Keratinocyte (primary cell): Measurements from ENCODE around the gene NHERF2. TPM values are rescaled to one million over a fixed set of nuclear protein-coding genes. Genes with fewer than 3 reads are reported as not detected.

Source experiments
- DNase-seq: peaks from one replicate; pipeline ENCODE4 v3.0.0-alpha.2; 2011; ENCODE audit warnings: low read depth, missing footprints, low spot score
- FAIRE-seq: peaks from 2 replicates; lab custom pipeline; 2011; peaks lifted over from hg19 to GRCh38; lab: Jason Lieb, UNC
- H2AFZ ChIP-seq: 2 replicates; pipeline ENCODE4 v1.6.0; 2012; ENCODE audit warnings: low read length, control low read depth, inconsistent platforms; ENCODE audit not compliant: control insufficient read depth
- H3K27ac ChIP-seq: 2 replicates; pipeline ENCODE4 v1.5.1; 2011; ENCODE audit warnings: low read length; ENCODE audit not compliant: control insufficient read depth, insufficient read depth
- H3K27me3 ChIP-seq: 3 replicates; pipeline ENCODE4 v1.6.0; 2011; ENCODE audit warnings: low read length; ENCODE audit not compliant: control insufficient read depth, insufficient read depth; ENCODE audit errors: extremely low read depth
- H3K36me3 ChIP-seq, 2 experiments: 2 replicates in 1 of 2; 3 replicates in 1 of 2; pipeline ENCODE4 v1.5.1; 2011; ENCODE audit warnings: low read length in 2 of 2, mild to moderate bottlenecking in 1 of 2; ENCODE audit not compliant: control insufficient read depth in 2 of 2, insufficient read depth in 2 of 2; ENCODE audit errors: extremely low read depth in 1 of 2
- H3K4me1 ChIP-seq: 3 replicates; pipeline ENCODE4 v1.5.1; 2011; ENCODE audit warnings: low read length; ENCODE audit not compliant: control insufficient read depth, insufficient read depth; ENCODE audit errors: extremely low read depth
- H3K4me2 ChIP-seq: 3 replicates; pipeline ENCODE4 v1.6.0; 2011; ENCODE audit warnings: low read depth, low read length; ENCODE audit not compliant: control insufficient read depth, insufficient read depth; ENCODE audit errors: extremely low read depth
- H3K4me3 ChIP-seq, 3 experiments: fragments of 200-600 bp in 1 of 3; sonication (generic) in 1 of 3; 2 replicates in 2 of 3; 3 replicates in 1 of 3; pipeline ENCODE4 v1.5.1; 2011 to 2016; ENCODE audit warnings: low read length in 3 of 3, mild to moderate bottlenecking in 3 of 3, control low read depth in 2 of 3, inconsistent platforms in 1 of 3, low read depth in 1 of 3, mixed read lengths in 1 of 3, mixed run types in 1 of 3, moderate library complexity in 1 of 3; ENCODE audit not compliant: control insufficient read depth in 2 of 3, insufficient read depth in 2 of 3; ENCODE audit errors: extremely low read depth in 1 of 3
- H3K79me2 ChIP-seq: 2 replicates; pipeline ENCODE4 v1.6.0; 2012; ENCODE audit warnings: low read length; ENCODE audit not compliant: control insufficient read depth, insufficient read depth
- H3K9ac ChIP-seq: 3 replicates; pipeline ENCODE4 v1.6.0; 2011; ENCODE audit warnings: low read length; ENCODE audit not compliant: control insufficient read depth, insufficient read depth; ENCODE audit errors: extremely low read depth
- H3K9me1 ChIP-seq: 3 replicates; pipeline ENCODE4 v1.6.0; 2011; ENCODE audit warnings: low read length; ENCODE audit not compliant: control insufficient read depth, insufficient read depth; ENCODE audit errors: extremely low read depth
- H3K9me3 ChIP-seq: 2 replicates; pipeline ENCODE4 v1.5.1; 2012; ENCODE audit warnings: low read depth, low read length; ENCODE audit not compliant: control insufficient read depth
- H4K20me1 ChIP-seq: 3 replicates; pipeline ENCODE4 v1.6.0; 2011; ENCODE audit warnings: low read length; ENCODE audit not compliant: control insufficient read depth, insufficient read depth; ENCODE audit errors: extremely low read depth
- EZH2 ChIP-seq: IDR thresholded peaks from one replicate; pipeline ENCODE4 v1.6.1; 2012; ENCODE audit warnings: inconsistent platforms, mild to moderate bottlenecking, low read length, moderate library complexity
- dilution Hi-C: fragments of 300-500 bp; cut with MboI; formaldehyde crosslinking; loops from one replicate; pipeline ENCODE4 v1.7.0; 2020; ENCODE audit warnings: low sequenced_read_pairs; ENCODE audit not compliant: extremely low pct_ligation_motif_present
- polyA plus RNA-seq, 5 experiments: library from polyadenylated mRNA; depleted of rRNA in 3 of 5; stranded (reverse) in 3 of 5; stranded (forward) in 1 of 5; unstranded in 1 of 5; fragments of >200 nt; gene quantifications; 1 replicate in 1 of 5; 2 replicates in 3 of 5; 3 replicates in 1 of 5; pipeline versions ENCODE4 v1.2.1 to v1.2.3, GENCODE V29; 2011 to 2012; ENCODE audit warnings: missing spikeins in 2 of 5, low read depth in 1 of 5, low replicate concordance in 1 of 5
- TF ChIP-seq, protein P1 (sequence below), 3 experiments: IDR thresholded peaks in 1 of 3; conservative IDR thresholded peaks in 1 of 3; optimal IDR thresholded peaks in 1 of 3; 2 replicates in 2 of 3; 3 replicates in 1 of 3; pipeline versions ENCODE3 to v1.5.1; 2011; ENCODE audit warnings: low read length in 3 of 3, mild to moderate bottlenecking in 3 of 3, moderate library complexity in 2 of 3, control low read depth in 1 of 3, inconsistent platforms in 1 of 3; ENCODE audit not compliant: insufficient read depth in 2 of 3; ENCODE audit errors: extremely low read depth in 1 of 3

NHERF2 gene
- polyA plus RNA-seq, 1 donor (not counting 4 experiments of a cell fraction or from before 2014, with no cell fraction given), result 5.9 TPM

DNA sequence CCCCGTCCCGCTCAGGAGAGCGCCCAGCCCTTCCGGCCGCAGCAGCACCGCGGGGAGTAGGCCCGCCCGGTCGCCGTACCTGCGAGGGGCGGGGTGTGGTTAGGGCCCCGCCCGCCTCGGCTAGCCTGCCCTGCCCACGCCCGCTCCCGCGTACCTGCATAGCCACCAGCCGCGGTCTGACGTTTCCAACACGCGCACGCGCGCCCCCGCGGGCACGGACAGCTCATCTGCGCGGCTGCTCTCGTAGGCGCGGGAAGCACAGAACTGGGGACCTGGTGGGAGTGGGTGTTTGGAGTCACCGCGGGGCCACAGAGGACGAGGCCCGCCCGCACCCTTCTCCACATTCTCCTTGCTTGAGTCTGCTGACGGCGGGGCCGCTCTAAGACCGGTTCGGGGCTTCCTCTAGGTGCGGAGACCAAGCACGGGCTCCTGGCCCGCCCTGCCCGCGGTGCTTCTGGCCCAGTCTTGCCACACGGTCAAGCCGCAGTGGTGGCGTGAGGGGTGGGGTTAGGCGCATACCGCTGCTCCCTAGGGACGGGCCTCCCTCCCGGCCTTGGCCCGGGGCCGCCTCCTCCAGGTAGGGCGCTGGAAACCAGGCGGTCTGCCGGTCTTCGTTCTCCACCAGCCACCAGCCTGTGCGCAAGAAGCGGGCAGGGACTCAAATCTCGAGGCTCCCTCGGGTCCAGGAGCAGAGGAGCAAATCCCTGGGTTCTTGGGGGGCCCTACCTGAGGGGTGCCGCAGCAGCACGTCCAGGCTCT is 47.3 kb upstream of the NHERF2 start:
- Histone ChIP-seq H3K4me2 (peak overlapping the region; percentile 61), H3K27me3 (peaks cover 34% of the 10 kb centered on the region), H3K9ac (peak overlapping the region; percentile 57), H3K9me1 (no peaks in the 10 kb centered on the region), H2AFZ (peak overlapping the region; percentile 8), H3K27ac (peak overlapping the region; percentile 26), H3K4me1 (peaks cover 25% of the 10 kb centered on the region), H4K20me1 (no peaks in the 10 kb centered on the region), H3K79me2 (peaks cover 4% of the 10 kb centered on the region), H3K9me3 (no peaks in the 10 kb centered on the region), H3K36me3 (peaks cover 14 to 22% of the 10 kb centered on the region in 2 experiments), H3K4me3 (peak overlapping the region; percentile 40 to 52 (median 51))
- FAIRE-seq (no peak), DNase-seq (no peak)
- no peak for TF ChIP-seq EZH2
- TF ChIP-seq, protein P1, sequence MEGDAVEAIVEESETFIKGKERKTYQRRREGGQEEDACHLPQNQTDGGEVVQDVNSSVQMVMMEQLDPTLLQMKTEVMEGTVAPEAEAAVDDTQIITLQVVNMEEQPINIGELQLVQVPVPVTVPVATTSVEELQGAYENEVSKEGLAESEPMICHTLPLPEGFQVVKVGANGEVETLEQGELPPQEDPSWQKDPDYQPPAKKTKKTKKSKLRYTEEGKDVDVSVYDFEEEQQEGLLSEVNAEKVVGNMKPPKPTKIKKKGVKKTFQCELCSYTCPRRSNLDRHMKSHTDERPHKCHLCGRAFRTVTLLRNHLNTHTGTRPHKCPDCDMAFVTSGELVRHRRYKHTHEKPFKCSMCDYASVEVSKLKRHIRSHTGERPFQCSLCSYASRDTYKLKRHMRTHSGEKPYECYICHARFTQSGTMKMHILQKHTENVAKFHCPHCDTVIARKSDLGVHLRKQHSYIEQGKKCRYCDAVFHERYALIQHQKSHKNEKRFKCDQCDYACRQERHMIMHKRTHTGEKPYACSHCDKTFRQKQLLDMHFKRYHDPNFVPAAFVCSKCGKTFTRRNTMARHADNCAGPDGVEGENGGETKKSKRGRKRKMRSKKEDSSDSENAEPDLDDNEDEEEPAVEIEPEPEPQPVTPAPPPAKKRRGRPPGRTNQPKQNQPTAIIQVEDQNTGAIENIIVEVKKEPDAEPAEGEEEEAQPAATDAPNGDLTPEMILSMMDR (optimal IDR thresholded peaks at IDR 0.05 in 1 of 3, IDR thresholded peaks at IDR 0.05 in 1 of 3, conservative IDR thresholded peaks at IDR 0.05 in 1 of 3; ENCODE audit: extremely low read depth in 1 of 3, insufficient read depth in 2 of 3, low read length in 3 of 3), result peak in 1 of 3 experiments; percentile 17
- dilution Hi-C loops, result no loop called here

DNA sequence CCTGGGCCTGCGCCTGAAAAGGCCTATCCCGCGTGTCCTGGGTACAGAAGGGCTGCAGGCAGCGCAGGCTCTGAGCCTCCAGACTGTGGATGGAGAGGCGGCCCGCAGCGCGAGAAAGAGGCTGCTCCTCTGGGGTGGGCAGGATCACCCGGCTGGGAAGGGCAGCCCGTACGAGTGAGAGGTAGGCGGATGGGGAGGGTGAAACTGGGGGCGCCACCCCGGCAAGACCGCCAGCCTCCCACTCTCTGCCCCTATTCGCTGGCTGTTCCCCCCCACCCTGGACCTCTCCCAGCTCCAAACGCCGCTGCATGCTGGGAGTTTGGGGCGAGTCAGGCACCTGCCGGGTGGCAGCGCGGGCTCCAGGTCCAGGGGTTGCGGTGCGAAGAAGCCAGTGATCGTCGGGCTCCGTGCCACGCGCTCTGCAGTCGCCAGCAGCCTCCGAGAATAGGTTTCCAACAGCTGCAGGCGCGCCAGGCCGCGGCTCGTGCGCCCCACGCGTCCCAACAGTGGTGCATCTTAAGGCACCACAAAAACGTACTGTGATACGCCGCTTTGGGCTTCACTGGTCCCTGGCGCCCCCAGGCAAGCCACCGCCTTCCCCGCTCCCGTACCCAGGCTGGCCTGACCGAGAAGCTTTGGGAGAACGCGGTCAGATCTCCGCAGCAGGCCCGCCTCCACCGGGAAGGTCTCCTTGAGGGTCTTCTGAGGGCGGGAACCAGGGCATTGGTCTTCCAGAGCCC is 46.5 kb upstream of the NHERF2 start:
- Histone ChIP-seq H3K4me2 (peak overlapping the region; percentile 61), H3K27me3 (peaks cover 34% of the 10 kb centered on the region), H3K9ac (peak overlapping the region; percentile 57)

More for the DNA sequence above, 46.5 kb upstream of the NHERF2 start:
- TF ChIP-seq, protein P1 (optimal IDR thresholded peaks at IDR 0.05 in 1 of 3, IDR thresholded peaks at IDR 0.05 in 1 of 3, conservative IDR thresholded peaks at IDR 0.05 in 1 of 3; ENCODE audit: extremely low read depth in 1 of 3, insufficient read depth in 2 of 3, low read length in 3 of 3), result no peak
- TF ChIP-seq EZH2, result no peak
- no peaks in the 10 kb centered on the region for H3K9me3 ChIP-seq
- no peak overlapping the region for H2AFZ ChIP-seq
- H4K20me1 ChIP-seq, result no peaks in the 10 kb centered on the region
- no peak overlapping the region for H3K27ac ChIP-seq
- dilution Hi-C loops, result no loop called here
- FAIRE-seq (no peak), DNase-seq (no peak)
- peaks cover 2% of the 10 kb centered on the region for H3K79me2 ChIP-seq
- H3K4me3 ChIP-seq, result peak overlapping the region; percentile 40 to 52 (median 51)
- peaks cover 14 to 16% of the 10 kb centered on the region in 2 experiments for H3K36me3 ChIP-seq
- H3K4me1 ChIP-seq, result peaks cover 32% of the 10 kb centered on the region
- H3K9me1 ChIP-seq, result peaks cover 2% of the 10 kb centered on the region
